GM12891 (cell line): Measurements from ENCODE around the gene KAZALD1.

Experiments
- PAX5 ChIP-seq: IDR thresholded peaks from 2 replicates; pipeline ENCODE4 v1.6.1; 2011; ENCODE audit warnings: low read length, moderate library complexity, mild to moderate bottlenecking; ENCODE audit not compliant: insufficient read depth, severe bottlenecking
- POLR2A ChIP-seq: IDR thresholded peaks from 2 replicates; pipeline ENCODE4 v1.6.1; 2011; ENCODE audit warnings: low read depth, low read length, control low read depth
- TAF1 ChIP-seq: IDR thresholded peaks from 2 replicates; pipeline ENCODE4 v1.6.1; 2011; ENCODE audit warnings: low read depth, low read length, control low read depth

DNA sequence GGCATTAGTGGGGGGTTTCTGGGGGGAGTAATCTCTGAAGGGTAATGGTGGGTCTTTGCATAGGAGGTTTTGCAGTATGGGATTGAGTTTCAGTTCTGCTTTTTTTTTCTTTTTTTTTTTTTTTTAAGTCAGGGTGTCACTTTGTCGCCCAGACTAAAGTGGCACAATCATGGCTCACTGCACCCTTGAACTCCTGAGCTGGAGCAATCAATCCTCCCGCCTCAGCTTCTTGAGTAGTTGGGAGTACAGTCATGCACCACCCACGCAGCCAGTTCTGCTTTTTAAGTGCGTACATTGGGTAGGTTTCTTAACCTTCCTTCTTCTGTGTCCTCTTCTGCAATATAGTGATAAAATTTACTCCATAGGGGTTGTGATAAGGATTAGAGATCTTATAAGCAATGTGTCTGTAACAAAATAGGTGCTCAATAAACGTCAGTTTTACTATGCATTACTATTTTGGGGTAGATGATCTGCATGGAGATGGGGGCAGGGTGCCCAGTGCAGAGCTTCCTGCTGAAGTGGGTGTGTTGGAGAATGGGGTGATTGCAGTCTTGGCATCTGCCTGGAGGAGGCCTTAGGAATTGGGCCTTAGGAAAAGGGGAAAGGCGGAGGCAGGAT is 9.6 kb downstream of the KAZALD1 start:
- TF ChIP-seq POLR2A (no peak), TAF1 (no peak), PAX5 (no peak)
